Measurements from ENCODE around the gene GALC.
"Not testable (repeated sequence)": the region's sequence is repeated elsewhere in the genome, so short reads cannot be mapped to it uniquely, and the experiment has no call there.

GALC gene

DNA sequence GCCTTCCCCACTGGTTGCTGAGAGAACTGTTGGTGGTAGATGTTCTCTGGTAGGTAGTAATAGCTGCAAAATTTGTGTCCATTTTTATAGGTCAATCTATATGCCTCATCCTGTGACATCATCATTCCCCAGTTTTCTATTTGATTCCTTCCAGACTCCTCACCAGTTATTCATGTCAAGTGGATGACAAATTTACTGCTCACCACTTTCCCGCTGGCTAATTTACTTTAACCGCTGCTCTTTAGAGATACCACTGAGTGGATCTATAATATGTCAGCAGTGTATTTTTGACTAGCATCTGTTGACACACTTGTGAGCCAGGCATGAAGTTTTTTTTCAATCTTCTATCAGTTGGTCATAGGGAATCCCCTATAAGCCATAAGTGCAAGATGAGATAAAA, 36.5 kb upstream of the GALC start:
- H3K79me2 ChIP-seq (ENCODE audit: insufficient read depth, low read depth): no peaks in the 10 kb centered on the region
- H3K9ac ChIP-seq: no peak overlapping the region
- TF ChIP-seq, protein P1, sequence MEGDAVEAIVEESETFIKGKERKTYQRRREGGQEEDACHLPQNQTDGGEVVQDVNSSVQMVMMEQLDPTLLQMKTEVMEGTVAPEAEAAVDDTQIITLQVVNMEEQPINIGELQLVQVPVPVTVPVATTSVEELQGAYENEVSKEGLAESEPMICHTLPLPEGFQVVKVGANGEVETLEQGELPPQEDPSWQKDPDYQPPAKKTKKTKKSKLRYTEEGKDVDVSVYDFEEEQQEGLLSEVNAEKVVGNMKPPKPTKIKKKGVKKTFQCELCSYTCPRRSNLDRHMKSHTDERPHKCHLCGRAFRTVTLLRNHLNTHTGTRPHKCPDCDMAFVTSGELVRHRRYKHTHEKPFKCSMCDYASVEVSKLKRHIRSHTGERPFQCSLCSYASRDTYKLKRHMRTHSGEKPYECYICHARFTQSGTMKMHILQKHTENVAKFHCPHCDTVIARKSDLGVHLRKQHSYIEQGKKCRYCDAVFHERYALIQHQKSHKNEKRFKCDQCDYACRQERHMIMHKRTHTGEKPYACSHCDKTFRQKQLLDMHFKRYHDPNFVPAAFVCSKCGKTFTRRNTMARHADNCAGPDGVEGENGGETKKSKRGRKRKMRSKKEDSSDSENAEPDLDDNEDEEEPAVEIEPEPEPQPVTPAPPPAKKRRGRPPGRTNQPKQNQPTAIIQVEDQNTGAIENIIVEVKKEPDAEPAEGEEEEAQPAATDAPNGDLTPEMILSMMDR (conservative IDR thresholded peaks at IDR 0.05; ENCODE audit: low read depth, low read length): no peak
- H4K20me1 ChIP-seq (ENCODE audit: insufficient read depth): no peaks in the 10 kb centered on the region
- H3K27me3 ChIP-seq (ENCODE audit: insufficient read depth, low read depth): no peaks in the 10 kb centered on the region
- H3K4me2 ChIP-seq: no peak overlapping the region
- H3K36me3 ChIP-seq (ENCODE audit: insufficient read depth): no peaks in the 10 kb centered on the region
- no peaks in the 10 kb centered on the region for H3K4me1 ChIP-seq (ENCODE audit: low read depth, poor library complexity, severe bottlenecking)
- no peak overlapping the region for H3K27ac ChIP-seq
- H2AFZ ChIP-seq (ENCODE audit: low read depth): no peak overlapping the region
- no peak overlapping the region for H3K4me3 ChIP-seq (IDR thresholded peaks at IDR 0.05; ENCODE audit: insufficient read depth, low read depth, low read length)

DNA sequence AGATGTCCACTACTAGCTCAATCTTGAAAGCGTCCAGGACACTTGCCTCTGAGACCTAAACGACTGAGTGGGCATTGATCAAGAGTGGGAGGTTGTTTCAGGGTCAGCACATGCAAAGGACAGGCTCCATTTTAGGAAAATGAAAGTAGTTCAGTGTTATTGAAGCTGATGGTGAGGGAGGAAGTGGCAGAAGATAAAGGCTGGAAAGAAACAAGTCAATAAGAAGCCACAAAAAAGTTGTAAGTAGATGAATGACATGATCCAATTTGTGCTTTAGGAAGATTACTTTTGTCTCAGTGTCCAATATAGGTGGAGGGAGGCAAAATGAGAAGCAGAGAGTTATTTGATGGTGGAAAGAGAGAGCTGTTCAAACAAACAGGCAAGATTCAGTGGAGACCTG, 33.9 kb upstream of the GALC start:
- TF ChIP-seq, protein P1 (conservative IDR thresholded peaks at IDR 0.05; ENCODE audit: low read depth, low read length): no peak
- no peaks in the 10 kb centered on the region for H3K79me2 ChIP-seq (ENCODE audit: insufficient read depth, low read depth)
- no peak overlapping the region for H2AFZ ChIP-seq (ENCODE audit: low read depth)
- H3K36me3 ChIP-seq (ENCODE audit: insufficient read depth): no peaks in the 10 kb centered on the region
- no peaks in the 10 kb centered on the region for H3K27me3 ChIP-seq (ENCODE audit: insufficient read depth, low read depth)
- H4K20me1 ChIP-seq (ENCODE audit: insufficient read depth): no peaks in the 10 kb centered on the region
- H3K27ac ChIP-seq: no peak overlapping the region
- no peak overlapping the region for H3K9ac ChIP-seq
- no peak overlapping the region for H3K4me3 ChIP-seq (IDR thresholded peaks at IDR 0.05; ENCODE audit: insufficient read depth, low read depth, low read length)
- H3K4me1 ChIP-seq (ENCODE audit: low read depth, poor library complexity, severe bottlenecking): no peaks in the 10 kb centered on the region
- H3K4me2 ChIP-seq: no peak overlapping the region

DNA sequence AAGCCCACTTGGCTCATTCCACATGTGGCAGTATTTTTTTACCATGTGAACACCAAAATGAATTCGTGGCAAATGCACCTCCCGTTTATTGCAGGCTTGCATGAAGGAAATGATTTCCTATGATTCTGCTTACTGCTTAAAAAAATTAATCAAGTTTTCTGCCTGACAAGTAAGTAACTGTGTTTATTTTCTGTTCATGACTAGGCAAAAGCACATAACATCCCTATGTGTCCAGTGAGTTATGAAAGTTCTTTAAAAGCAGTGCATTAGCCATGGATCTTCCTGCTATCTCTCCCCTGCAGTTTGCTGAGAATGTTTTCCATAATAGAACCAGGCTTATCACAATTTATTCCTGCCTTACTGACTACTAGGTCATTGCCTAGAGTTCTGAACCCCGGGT, 32.3 kb upstream of the GALC start:
- no peaks in the 10 kb centered on the region for H3K27me3 ChIP-seq (ENCODE audit: insufficient read depth, low read depth)
- H3K79me2 ChIP-seq (ENCODE audit: insufficient read depth, low read depth): no peaks in the 10 kb centered on the region
- no peak overlapping the region for H2AFZ ChIP-seq (ENCODE audit: low read depth)
- TF ChIP-seq, protein P1 (conservative IDR thresholded peaks at IDR 0.05; ENCODE audit: low read depth, low read length): no peak
- H4K20me1 ChIP-seq (ENCODE audit: insufficient read depth): no peaks in the 10 kb centered on the region
- H3K4me1 ChIP-seq (ENCODE audit: low read depth, poor library complexity, severe bottlenecking): no peaks in the 10 kb centered on the region
- H3K4me2 ChIP-seq: no peak overlapping the region
- no peak overlapping the region for H3K9ac ChIP-seq
- H3K4me3 ChIP-seq (IDR thresholded peaks at IDR 0.05; ENCODE audit: insufficient read depth, low read depth, low read length): no peak overlapping the region
- H3K27ac ChIP-seq: no peak overlapping the region
- no peaks in the 10 kb centered on the region for H3K36me3 ChIP-seq (ENCODE audit: insufficient read depth)

DNA sequence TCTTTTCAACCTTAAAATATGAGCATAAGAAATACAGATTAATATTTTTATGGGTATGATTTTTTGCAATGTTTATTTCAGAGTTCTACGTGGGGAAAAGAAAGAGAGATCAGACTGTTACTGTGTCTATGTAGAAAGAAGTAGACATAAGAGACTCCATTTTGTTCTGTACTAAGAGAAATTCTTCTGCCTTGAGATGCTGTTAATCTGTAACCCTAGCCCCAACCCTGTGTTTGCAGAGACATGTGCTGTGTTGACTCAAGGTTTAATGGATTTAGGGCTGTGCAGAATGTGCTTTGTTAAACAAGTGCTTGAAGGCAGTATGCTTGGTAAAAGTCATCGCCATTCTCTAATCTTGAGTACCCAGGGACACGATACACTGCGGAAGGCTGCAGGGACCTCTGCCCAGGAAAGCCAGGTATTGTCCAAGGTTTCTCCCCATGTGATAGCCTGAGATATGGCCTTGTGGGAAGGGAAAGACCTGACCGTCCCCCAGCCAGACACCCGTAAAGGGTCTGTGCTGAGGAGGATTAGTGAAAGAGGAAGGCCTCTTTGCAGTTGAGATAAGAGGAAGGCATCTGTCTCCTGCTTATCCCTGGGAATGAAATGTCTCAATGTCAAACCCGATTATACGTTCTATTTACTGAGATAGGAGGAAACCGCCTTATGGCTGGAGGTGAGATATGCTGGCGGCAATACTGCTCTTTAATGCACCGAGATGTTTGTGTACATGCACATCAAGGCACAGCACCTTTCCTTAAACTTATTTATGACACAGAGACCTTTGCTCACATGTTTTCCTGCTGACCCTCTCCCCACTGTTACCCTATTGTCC, 31.5 kb upstream of the GALC start:
- H3K4me2 ChIP-seq; H3K4me1 ChIP-seq (ENCODE audit: low read depth, poor library complexity, severe bottlenecking); H3K27ac ChIP-seq; H3K36me3 ChIP-seq (ENCODE audit: insufficient read depth); H3K4me3 ChIP-seq (IDR thresholded peaks at IDR 0.05; ENCODE audit: insufficient read depth, low read depth, low read length); H4K20me1 ChIP-seq (ENCODE audit: insufficient read depth); H3K79me2 ChIP-seq (ENCODE audit: insufficient read depth, low read depth); H3K9ac ChIP-seq; H2AFZ ChIP-seq (ENCODE audit: low read depth); H3K27me3 ChIP-seq (ENCODE audit: insufficient read depth, low read depth): not testable (repeated sequence)

DNA sequence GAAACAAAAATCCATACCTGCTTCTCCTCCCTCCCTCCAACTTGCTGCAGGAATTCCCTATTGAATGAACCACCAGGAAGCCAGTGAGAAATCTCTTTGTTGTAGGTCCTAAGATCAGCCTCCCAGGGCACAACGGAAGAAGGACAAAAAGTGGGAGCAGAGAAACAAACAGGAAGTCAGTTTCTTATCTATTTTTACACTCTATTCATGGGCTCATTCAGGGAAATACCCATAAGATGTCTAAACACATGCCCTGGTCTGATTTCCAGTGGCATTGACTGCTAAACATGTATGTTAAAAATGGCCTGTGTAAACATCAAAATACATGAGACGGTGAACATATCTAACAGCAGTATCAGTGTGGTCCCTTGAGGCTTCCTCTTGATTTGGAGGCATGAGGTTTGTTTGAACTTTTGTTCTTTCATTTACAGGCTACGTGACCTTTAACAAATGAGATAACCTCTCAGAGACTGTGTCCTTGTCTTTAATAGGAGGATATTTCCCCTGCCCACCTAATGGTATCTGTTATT, 30.7 kb upstream of the GALC start:
- Histone ChIP-seq H3K79me2 (ENCODE audit: insufficient read depth, low read depth) (no peaks in the 10 kb centered on the region), H3K4me2 (no peak overlapping the region), H3K27ac (no peak overlapping the region), H3K27me3 (ENCODE audit: insufficient read depth, low read depth) (no peaks in the 10 kb centered on the region), H3K36me3 (ENCODE audit: insufficient read depth) (no peaks in the 10 kb centered on the region), H3K4me1 (ENCODE audit: low read depth, poor library complexity, severe bottlenecking) (no peaks in the 10 kb centered on the region), H4K20me1 (ENCODE audit: insufficient read depth) (no peaks in the 10 kb centered on the region), H3K4me3 (IDR thresholded peaks at IDR 0.05; ENCODE audit: insufficient read depth, low read depth, low read length) (no peak overlapping the region), H2AFZ (ENCODE audit: low read depth) (no peak overlapping the region), H3K9ac (no peak overlapping the region)
- TF ChIP-seq, protein P1 (conservative IDR thresholded peaks at IDR 0.05; ENCODE audit: low read depth, low read length): no peak

Data from KMS-11 (cell line).